Stimulated activated CD8-positive, alpha-beta memory T cell treated with anti-CD3 and anti-CD28 coated beads, Interleukin-4, amount 100 ng/mL, for 48 hours (primary cell): ENCODE data around the gene ELF4.
"Not testable (repeated sequence)": the region's sequence is repeated elsewhere in the genome, so short reads cannot be mapped to it uniquely, and the experiment has no call there.

Experiments used
- DNase-seq: peaks from one replicate; pipeline ENCODE4 v3.0.0-alpha.2; 2020

ELF4 gene

GRCh38 chrX:130110379-130111219, at the start of gene ELF4:
TSS of gene ELF4 (minus strand) at chrX:130110497. CDS start at chrX:130081330, 29,167 bp downstream.
- DNase-seq, result peak; percentile 62

GRCh38 chrX:130159776-130160175, 49.5 kb upstream of the ELF4 start:
- no peak for DNase-seq

GRCh38 chrX:130158311-130158710, 48.0 kb upstream of the ELF4 start:
- no peak for DNase-seq

GRCh38 chrX:130155564-130155963, 45.3 kb upstream of the ELF4 start:
- DNase-seq, result no peak

DNA sequence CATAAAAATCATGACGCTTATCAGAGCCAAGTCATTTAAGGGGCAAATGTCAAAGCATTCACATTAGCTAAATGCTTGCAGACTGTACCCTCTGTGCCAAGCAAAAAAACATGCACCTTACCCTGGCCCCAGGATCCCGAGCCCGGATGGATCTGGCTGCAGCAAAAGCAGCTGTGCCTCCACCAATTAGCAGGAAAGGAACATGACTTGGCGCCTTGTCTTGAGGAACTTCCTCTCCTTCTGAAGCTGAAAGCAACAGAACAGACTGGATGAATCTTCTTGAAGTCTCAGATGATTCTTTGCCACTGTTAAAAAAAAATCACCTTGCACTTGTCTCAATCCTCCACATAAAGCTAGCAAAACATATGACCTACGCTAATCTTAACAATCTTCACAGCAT, 37.3 kb upstream of the ELF4 start:
- no peak for DNase-seq

DNA sequence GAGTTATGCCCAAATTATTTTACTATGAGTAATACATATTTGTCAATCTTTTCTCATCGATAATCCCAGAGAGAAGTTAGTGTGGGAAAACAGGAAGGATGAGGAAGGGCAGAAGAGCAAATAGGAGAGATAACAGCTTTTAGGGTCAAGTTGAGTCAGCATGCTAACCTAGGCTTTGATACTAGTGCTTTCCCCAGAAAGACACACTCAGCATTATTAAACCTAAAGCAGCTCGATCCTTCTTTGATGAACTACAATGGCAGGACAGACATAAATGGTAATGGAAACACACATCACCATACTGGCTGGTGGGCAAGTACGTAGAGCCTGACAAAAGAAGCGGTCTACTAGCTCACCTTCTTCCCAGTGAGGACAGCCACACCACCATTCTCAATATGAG, 34.8 kb upstream of the ELF4 start:
- no peak for DNase-seq

DNA sequence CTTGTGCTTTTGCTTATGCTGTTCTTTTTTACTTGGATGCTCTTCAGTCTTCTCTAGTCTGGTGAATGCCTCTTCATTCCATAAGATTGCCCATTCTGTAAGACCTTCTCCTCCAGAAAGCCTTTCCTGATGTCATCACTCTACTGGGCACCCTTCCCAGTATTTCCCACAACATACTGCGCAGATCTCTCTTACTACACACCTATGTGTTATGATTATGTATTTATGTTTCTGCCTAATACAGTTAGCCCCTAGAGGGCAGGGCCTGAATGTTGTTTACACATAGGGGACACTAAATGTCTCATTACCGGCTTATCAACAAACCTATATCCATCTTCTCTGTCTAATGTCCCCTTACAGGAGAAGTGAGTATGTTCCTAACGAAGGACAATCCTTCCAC, 34.2 kb upstream of the ELF4 start:
- DNase-seq, result no peak

GRCh38 chrX:130139474-130140201, 29.3 kb upstream of the ELF4 start:
- DNase-seq, result no peak

DNA sequence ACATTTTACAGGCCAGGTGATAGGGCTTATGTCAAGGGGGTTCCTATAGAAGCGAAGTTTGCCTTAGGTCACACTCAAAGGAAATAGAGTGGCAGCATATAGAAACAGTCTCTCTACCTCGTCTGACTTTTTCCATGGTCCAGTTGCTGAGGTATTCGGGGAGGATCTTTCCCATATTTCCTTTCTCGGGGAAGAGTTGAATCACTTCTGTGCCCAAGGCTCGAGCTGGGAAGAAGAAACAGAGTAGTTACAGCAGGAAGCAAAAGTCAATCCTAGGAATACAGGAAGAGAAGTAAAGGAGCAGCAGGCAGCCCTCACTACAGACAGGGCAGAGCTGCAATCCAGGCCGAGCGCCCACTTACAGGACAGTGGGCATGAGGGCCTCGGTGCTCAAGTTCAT, 26.7 kb upstream of the ELF4 start:
- DNase-seq, result no peak

- no peak for DNase-seq
Observed at GRCh38 chrX:130136496-130136895, 26.2 kb upstream of the ELF4 start.

- DNase-seq, result no peak
Observed at GRCh38 chrX:130130990-130131389, 20.7 kb upstream of the ELF4 start.

- DNase-seq, result no peak
Observed at GRCh38 chrX:130125091-130125874, 15.0 kb upstream of the ELF4 start.

GRCh38 chrX:130124577-130124976, 14.3 kb upstream of the ELF4 start:
- no peak for DNase-seq

DNA sequence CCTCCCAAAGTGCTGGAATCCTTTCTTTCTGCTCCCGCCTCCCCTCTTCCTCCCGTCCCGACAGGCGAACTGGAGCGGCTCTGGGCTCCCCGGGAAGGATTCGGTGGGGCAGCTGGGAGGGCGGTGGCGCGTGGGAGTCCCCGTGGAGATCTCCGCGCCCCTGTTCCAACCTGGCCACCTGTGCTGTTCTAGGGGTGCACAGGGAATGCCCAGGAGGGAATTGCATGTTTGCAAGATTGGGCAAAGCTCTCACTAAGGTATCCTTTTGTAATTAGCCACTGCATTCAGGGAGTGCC, 11.2 kb upstream of the ELF4 start:
- no peak for DNase-seq

GRCh38 chrX:130120746-130121504, 10.6 kb upstream of the ELF4 start:
- DNase-seq, result peak; percentile 74

DNA sequence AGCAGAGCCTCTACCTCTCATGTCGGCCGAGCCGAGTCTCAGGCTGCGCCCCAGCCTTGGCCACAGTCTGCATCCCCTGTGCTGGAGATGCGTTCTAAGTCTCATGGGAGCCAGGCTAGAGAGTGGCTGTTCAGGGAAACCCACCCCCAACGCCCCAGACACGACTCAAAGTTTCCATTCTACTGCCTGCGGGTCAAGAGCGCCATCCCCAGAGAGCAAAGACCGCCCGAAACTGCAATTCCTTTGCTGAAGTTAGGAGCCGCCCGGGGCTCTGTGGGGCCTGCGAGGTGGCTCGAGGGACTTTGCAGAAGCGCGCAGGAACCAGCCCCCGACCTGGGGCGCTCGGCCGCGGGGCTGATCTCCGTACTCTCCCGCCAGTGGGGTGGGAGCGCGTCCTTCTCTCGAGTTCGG, 10.0 kb upstream of the ELF4 start:
- peak; percentile 45 for DNase-seq

DNA sequence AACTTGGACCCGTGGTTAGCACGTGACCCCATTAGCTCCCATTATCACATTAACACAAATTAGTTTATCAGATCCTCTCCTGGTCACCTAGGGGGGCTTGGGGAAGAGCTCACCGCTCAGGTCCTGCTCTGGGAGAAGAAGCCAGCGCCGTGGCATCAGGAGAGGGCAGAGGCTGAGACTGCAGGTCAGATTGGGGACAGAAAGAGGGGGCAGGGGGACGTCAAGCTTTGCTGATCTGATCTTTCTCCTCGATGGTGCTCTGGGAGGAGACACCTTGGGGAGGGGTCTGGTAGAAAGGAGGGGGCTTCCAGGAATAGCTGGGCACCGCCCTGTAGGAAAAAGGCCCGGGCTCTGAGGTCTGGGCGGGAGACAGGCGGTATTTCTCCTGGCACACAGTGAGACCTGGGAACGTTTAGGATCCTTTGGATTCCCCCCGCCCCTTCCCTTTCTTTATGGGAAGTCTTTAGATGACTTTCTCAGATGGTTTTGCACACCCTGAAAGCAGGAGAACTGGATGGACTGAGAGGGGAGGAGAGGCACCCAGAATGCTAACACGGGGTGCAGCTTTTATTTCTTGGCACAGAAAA, 9.1 kb upstream of the ELF4 start:
- DNase-seq, result no peak

DNA sequence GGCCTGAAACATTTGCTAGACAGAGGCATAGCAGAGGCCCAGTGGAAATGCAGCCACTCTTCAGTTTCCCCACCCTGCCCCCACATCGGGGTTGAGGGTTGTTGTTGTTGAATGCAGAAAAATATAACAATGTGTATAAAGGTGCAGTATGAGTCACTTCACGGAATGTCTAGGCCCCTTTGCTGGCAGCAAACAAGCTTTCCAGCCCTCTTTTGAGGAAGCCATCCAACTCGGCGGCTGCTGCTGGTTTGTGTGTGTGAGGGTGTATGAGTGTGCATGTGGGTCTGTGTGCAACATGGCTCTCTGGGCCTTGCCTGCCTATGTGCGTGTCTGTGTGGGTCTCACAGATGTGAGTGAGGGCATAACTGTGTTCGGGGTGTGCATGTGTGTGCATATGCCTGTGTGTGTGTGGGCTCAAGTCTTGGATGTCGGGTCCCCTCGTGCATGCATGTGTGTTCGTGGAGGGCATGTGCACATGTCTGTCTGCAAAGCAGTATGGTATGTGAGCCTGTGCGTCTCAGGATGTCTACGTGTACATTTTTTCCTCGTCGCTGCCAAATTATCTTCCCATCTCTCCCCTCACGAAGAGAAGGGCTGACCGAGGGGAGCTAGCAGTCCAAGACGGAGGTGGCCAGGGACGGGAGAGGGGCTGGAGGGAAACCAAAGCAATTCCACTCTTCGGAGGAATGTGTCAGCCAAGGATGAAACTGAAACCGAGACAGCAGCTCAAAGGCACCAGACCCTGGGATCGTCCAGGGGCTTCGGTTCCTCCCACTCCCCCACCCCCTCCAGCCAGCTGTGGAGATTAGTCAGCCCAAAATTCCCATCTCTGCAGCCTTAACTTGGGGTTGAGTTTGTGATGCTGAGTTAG, 8.4 kb upstream of the ELF4 start:
- no peak for DNase-seq

- DNase-seq, result no peak
Observed at GRCh38 chrX:130117166-130117565, 6.9 kb upstream of the ELF4 start.

GRCh38 chrX:130115119-130115885, 5.0 kb upstream of the ELF4 start:
- not testable (repeated sequence) for DNase-seq

DNA sequence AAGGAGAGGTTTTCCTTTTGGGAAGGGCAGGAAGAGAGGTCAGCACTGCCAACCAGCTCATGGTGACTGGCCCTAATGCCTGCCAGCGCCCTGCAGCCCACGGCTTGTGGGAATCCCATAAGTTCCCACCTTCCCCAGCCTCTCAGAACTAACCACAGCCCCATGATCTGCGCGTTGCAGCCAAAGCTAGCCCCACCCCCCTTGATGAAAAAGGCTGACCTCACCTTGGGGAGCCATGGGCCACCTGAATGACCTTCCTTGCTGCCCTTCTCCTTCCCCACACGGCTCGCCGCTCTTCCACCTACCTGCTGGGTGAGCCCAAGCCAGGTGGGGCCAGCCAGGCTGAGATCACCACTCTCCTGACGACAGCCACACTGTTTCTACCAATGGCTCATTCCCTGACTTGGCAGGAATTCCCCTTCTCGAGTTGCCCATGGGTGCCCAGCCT, 3.9 kb upstream of the ELF4 start:
- no peak for DNase-seq
